ENCODE data around the gene CCNI2.

GRCh38 chr5:132736853-132737833, 10.1 kb upstream of the CCNI2 start, which contains the start of gene KIF3A:
- TF ChIP-seq E2F6 (IDR thresholded peaks at IDR 0.05; ENCODE audit: borderline replicate concordance, low read depth) (0 out of 2 replicates have a peak, but pooled peaks have one; percentile 37), EP300 (IDR thresholded peaks at IDR 0.05) (no peak), POLR2A (IDR thresholded peaks at IDR 0.05; ENCODE audit: low read length) (peak; percentile 67), CTCF (IDR thresholded peaks at IDR 0.05) (no peak), RNF2 (IDR thresholded peaks at IDR 0.05; ENCODE audit: borderline replicate concordance, low read depth) (no peak), RFX5 (IDR thresholded peaks at IDR 0.05) (no peak), KDM1A (IDR thresholded peaks at IDR 0.05; ENCODE audit: low read depth) (no peak)

Data from A549 (cell line).